Diencephalon (tissue), 1 donor: ENCODE data around the gene THRA. TPM values are rescaled to one million over a fixed set of nuclear protein-coding genes. Genes with fewer than 3 reads are reported as not detected.

Experiments used
- small RNA-seq: library from RNA; depleted of rRNA; stranded (forward); fragments of <200 nt; gene quantifications from one replicate; pipeline ENCODE3, GENCODE V24; 2014
- total RNA-seq: library from RNA; depleted of rRNA; stranded (reverse); fragments of >200 nt; gene quantifications from one replicate; pipeline ENCODE4 v1.2.3, GENCODE V29; 2014

THRA gene
- 90.7 TPM for total RNA-seq

DNA sequence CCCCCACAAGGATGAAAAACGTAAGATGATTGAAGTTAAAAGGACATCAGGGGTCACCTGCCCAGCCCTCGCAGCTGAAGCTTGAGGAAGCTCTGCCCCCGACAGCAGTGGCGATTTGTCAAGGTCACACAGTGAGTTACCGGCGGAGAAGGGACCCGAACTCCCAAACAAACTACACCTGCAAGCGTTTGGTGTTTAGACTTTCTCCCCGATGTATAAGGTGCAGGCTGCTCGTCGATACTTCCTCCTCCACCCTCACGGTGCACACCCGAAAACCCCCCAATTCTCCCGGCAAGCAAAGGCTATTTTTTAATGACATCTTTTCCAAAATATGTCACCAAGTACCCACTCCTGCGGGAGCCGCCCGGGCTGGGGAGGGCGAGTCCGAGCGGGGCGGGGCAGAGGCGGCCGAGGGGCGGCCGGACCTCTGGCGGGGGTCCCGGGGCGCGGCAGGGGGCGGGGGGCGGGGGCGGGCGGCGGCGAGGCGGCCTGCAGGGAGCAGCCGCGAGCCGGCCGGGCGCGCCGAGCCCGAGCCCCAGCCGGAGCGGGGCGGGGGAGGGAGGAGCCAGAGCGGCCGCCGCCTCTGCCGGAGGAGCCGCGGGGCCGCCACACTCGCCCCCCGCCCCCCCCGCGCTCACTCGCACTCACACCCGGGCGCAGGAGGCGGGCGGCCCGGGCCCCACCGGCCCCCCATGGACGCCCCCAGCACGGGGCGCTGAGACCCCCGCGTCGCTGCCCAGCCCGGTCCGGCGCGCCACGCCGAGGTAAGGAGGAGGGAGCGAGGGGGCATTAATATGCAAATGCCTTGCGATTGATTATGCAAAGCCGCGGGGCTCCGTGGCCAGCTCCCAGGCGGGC, at the start of gene THRA:
Gene THRA (plus strand): TSS at position 637 of the 858 bp plus-strand sequence. CDS start 11,524 bp downstream, outside the sequence.

GRCh38 chr17:40015005-40015997, 47.5 kb upstream of the THRA start, which contains the start of gene CSF3:
CSF3 (plus strand) TSS chr17:40015440; CDS start chr17:40015475, 35 bp downstream.

DNA sequence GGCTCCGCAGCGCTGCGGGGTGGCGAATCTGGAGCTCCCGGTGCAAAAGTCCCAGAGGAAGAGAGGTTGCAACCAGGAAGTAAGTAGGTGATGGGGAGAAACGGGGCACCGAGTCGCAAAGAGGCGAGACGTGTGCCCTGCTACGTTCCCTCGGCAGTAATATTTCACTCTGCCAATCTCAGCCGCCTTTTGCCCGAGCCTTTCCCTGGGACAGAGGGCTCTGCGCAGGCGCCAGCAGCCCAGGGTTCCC, 37.6 kb downstream of the THRA start, which contains the start of gene NR1D1:
Gene NR1D1 (minus strand): TSS at position 171 of the 250 bp plus-strand sequence. CDS start 495 bp downstream, outside the sequence.

GRCh38 chr17:40121181-40122135, 58.7 kb downstream of the THRA start, which contains the start of gene MSL1:
MSL1 (plus strand) TSS chr17:40121971; CDS start chr17:40122613, 642 bp downstream.

Small RNA genes lying within 50 kb of the gene (small RNA-seq; reads per million reads assigned to genes)
- 884 reads per million, percentile 99 among the genes with 10 or more reads in this experiment for gene SNORD124

Other genes starting within 250 kb of the THRA start
- under 0.01 TPM for gene IKZF3, start 198.7 kb upstream of the THRA start, total RNA-seq
- not detected for gene ZPBP2, start 194.8 kb upstream of the THRA start, total RNA-seq
- gene GSDMB, start 144.3 kb upstream of the THRA start, total RNA-seq = 6.9 TPM
- gene ORMDL3, start 135.4 kb upstream of the THRA start, total RNA-seq = 40.4 TPM
- gene LRRC3C, start 135.2 kb upstream of the THRA start, total RNA-seq = not detected
- not detected for gene GSDMA, start 100.0 kb upstream of the THRA start, total RNA-seq
- 66.0 TPM for gene PSMD3, start 82.2 kb upstream of the THRA start, total RNA-seq
- gene CSF3, start 47.5 kb upstream of the THRA start, total RNA-seq = not detected
- 89.7 TPM for gene MED24, start 8.6 kb upstream of the THRA start, total RNA-seq
- 1.6 TPM for gene NR1D1, start 37.6 kb downstream of the THRA start, total RNA-seq
- gene MSL1, start 59.0 kb downstream of the THRA start, total RNA-seq = 120 TPM
- 54.2 TPM for gene CASC3, start 77.6 kb downstream of the THRA start, total RNA-seq
- 23.8 TPM for gene RAPGEFL1, start 114.5 kb downstream of the THRA start, total RNA-seq
- gene WIPF2, start 156.3 kb downstream of the THRA start, total RNA-seq = 8.8 TPM
- gene CDC6, start 224.9 kb downstream of the THRA start, total RNA-seq = 4.8 TPM
- gene RARA, start 246.2 kb downstream of the THRA start, total RNA-seq = 8.5 TPM